OCI-LY1 (cell line): Measurements from ENCODE around the gene HHIPL1.

Experiments
- H2AFZ ChIP-seq: fragments of 200-600 bp; sonication (generic), shearing (Covaris generic); 2 replicates; pipeline ENCODE4 v1.6.0; 2014; ENCODE audit warnings: antibody characterized with exemption, mild to moderate bottlenecking, low read length
- H3F3A ChIP-seq: fragments of 200-600 bp; sonication (generic), shearing (Covaris generic); 2 replicates; pipeline ENCODE4 v1.6.0; 2014; ENCODE audit warnings: mild to moderate bottlenecking, antibody characterized with exemption, low read length, moderate library complexity; ENCODE audit not compliant: insufficient read depth
- H3K27ac ChIP-seq: fragments of 200-600 bp; sonication (generic); 2 replicates; pipeline ENCODE4 v1.5.1; 2014; ENCODE audit warnings: low read length, mixed run types, mild to moderate bottlenecking, low read depth; ENCODE audit not compliant: poor library complexity, severe bottlenecking
- H3K27me3 ChIP-seq: fragments of 200-600 bp; sonication (generic); 2 replicates; pipeline ENCODE4 v1.6.0; 2014; ENCODE audit warnings: antibody characterized with exemption, mild to moderate bottlenecking, low read length, moderate library complexity; ENCODE audit not compliant: insufficient read depth
- H3K36me3 ChIP-seq: fragments of 200-600 bp; sonication (generic); 2 replicates; pipeline ENCODE4 v1.6.1; 2014; ENCODE audit warnings: mild to moderate bottlenecking, antibody characterized with exemption, low read length, moderate library complexity, mixed read lengths; ENCODE audit not compliant: insufficient read depth
- H3K4me1 ChIP-seq: fragments of 200-600 bp; sonication (generic); 2 replicates; pipeline ENCODE4 v1.5.1; 2014; ENCODE audit warnings: mild to moderate bottlenecking, low read length, moderate library complexity; ENCODE audit not compliant: insufficient read depth, severe bottlenecking
- H3K4me2 ChIP-seq: fragments of 200-600 bp; sonication (generic), shearing (Covaris generic); 2 replicates; pipeline ENCODE4 v1.6.1; 2014; ENCODE audit warnings: low read length
- H3K4me3 ChIP-seq: fragments of 200-600 bp; sonication (generic); 2 replicates; pipeline ENCODE4 v1.5.1; 2014; ENCODE audit warnings: low read length, low read depth, mild to moderate bottlenecking, mixed read lengths; ENCODE audit not compliant: poor library complexity, severe bottlenecking
- H3K79me2 ChIP-seq: fragments of 200-600 bp; shearing (Covaris generic); 2 replicates; pipeline ENCODE4 v1.6.1; 2016; ENCODE audit warnings: mixed run types, low read length, mixed read lengths; ENCODE audit not compliant: insufficient read depth
- H3K9ac ChIP-seq: fragments of 200-600 bp; sonication (generic), shearing (Covaris generic); 2 replicates; pipeline ENCODE4 v1.6.1; 2014; ENCODE audit warnings: mild to moderate bottlenecking, low read length, mixed read lengths
- H3K9me2 ChIP-seq: fragments of 200-600 bp; sonication (generic), shearing (Covaris generic); 2 replicates; pipeline ENCODE4 v1.6.1; 2014; ENCODE audit warnings: low read depth, mild to moderate bottlenecking, low read length, mixed read lengths
- H3K9me3 ChIP-seq: fragments of 200-600 bp; shearing (Covaris generic); 2 replicates; pipeline ENCODE4 v1.6.1; 2014; ENCODE audit warnings: low read length, mixed read lengths
- H4K20me1 ChIP-seq: fragments of 200-600 bp; sonication (generic), shearing (Covaris generic); 2 replicates; pipeline ENCODE4 v1.6.0; 2016; ENCODE audit warnings: mild to moderate bottlenecking, low read length; ENCODE audit not compliant: insufficient read depth
- CTCF ChIP-seq: fragments of 200-600 bp; sonication (generic), shearing (Covaris generic); IDR thresholded peaks from 2 replicates; pipeline ENCODE4 v1.5.1; 2017; ENCODE audit warnings: mild to moderate bottlenecking, antibody characterized with exemption, low read length, moderate library complexity, mixed read lengths
- EZH2 ChIP-seq: fragments of 200-600 bp; sonication (generic), shearing (Covaris generic); IDR thresholded peaks from 2 replicates; pipeline ENCODE4 v1.8.0; 2017; ENCODE audit warnings: borderline replicate concordance, mixed run types, mild to moderate bottlenecking, antibody characterized with exemption, low read length, moderate library complexity, mixed read lengths

HHIPL1 gene

GRCh38 chr14:99649219-99649618 is 4.3 kb downstream of the HHIPL1 start:
- no peaks in the 10 kb centered on the region for H4K20me1 ChIP-seq
- H3K9me2 ChIP-seq = no peaks in the 10 kb centered on the region
- H3K36me3 ChIP-seq = no peaks in the 10 kb centered on the region
- no peak for TF ChIP-seq EZH2
- TF ChIP-seq CTCF = no peak
- no peaks in the 10 kb centered on the region for H3F3A ChIP-seq
- H3K27ac ChIP-seq = no peak overlapping the region
- no peak overlapping the region for H3K4me2 ChIP-seq
- H3K9me3 ChIP-seq = no peaks in the 10 kb centered on the region
- no peak overlapping the region for H2AFZ ChIP-seq
- no peaks in the 10 kb centered on the region for H3K4me1 ChIP-seq
- H3K79me2 ChIP-seq = no peaks in the 10 kb centered on the region
- H3K27me3 ChIP-seq = no peaks in the 10 kb centered on the region; the same call in 1 of the 2 replicates
- H3K4me3 ChIP-seq = no peak overlapping the region
- no peak overlapping the region for H3K9ac ChIP-seq

GRCh38 chr14:99649643-99650042 is 4.7 kb downstream of the HHIPL1 start:
- no peaks in the 10 kb centered on the region for H4K20me1 ChIP-seq
- H2AFZ ChIP-seq = no peak overlapping the region
- H3K27ac ChIP-seq = no peak overlapping the region
- TF ChIP-seq EZH2 (no peak), CTCF (no peak)
- H3K27me3 ChIP-seq = no peaks in the 10 kb centered on the region; the same call in 1 of the 2 replicates
- no peaks in the 10 kb centered on the region for H3K9me3 ChIP-seq
- no peaks in the 10 kb centered on the region for H3K4me1 ChIP-seq
- H3K9ac ChIP-seq = no peak overlapping the region
- no peaks in the 10 kb centered on the region for H3K36me3 ChIP-seq
- H3K9me2 ChIP-seq = no peaks in the 10 kb centered on the region
- H3K4me3 ChIP-seq = no peak overlapping the region
- H3K79me2 ChIP-seq = no peaks in the 10 kb centered on the region
- H3K4me2 ChIP-seq = no peak overlapping the region
- H3F3A ChIP-seq = no peaks in the 10 kb centered on the region

- Histone ChIP-seq H3K79me2 (no peaks in the 10 kb centered on the region), H3K4me2 (no peak overlapping the region), H3K4me3 (no peak overlapping the region), H3K36me3 (no peaks in the 10 kb centered on the region), H3K27ac (no peak overlapping the region), H3K27me3 (no peaks in the 10 kb centered on the region; the same call in 1 of the 2 replicates), H3K9me2 (no peaks in the 10 kb centered on the region), H3K4me1 (no peaks in the 10 kb centered on the region), H4K20me1 (no peaks in the 10 kb centered on the region), H2AFZ (no peak overlapping the region), H3F3A (no peaks in the 10 kb centered on the region), H3K9me3 (no peaks in the 10 kb centered on the region), H3K9ac (no peak overlapping the region)
- no peak for TF ChIP-seq EZH2
- no peak for TF ChIP-seq CTCF
Observed at GRCh38 chr14:99650189-99650588, 5.3 kb downstream of the HHIPL1 start.
